ENCODE measurements around the gene PGRMC2.

DNA sequence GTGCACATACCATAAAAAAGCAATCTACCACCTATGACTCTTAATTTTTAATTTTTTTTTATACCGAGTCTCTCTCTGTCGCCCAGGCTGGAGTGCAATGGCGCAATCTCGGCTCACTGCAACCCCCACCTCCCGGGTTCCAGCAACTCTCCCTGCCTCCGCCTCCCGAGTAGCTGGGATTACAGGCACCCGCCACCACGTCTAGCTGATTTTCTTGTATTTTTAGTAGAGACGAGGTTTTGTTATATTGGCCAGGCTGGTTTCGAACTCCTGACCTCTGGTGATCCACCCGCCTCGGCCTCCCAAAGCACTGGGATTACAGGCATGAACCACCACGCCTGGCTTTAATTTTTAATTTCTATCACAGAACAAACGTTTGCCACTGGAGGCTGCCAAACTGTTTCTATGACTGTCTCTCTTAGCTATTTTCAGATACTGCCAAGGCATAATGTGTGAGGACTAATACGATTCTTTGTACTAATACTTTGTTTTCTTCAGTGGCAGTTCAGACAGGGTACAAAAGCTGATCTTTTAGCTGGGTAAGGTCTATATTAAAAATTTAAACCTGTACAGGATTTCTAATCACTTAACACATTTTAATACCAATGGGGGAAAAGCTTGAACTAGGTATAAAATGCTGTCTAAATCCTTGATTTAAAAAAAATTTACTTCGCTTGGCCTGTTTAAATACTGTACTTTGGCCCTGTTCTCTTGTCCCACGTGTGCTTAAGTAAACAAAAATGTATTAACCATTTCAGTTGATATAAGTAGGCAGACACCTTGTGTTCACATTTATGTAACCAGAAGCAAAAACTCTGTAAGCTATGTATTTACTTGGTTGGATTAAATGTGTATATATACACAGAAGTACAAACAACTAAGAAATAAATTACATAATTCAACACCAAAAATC is 2.3 kb downstream of the PGRMC2 start:
- no peak for TF ChIP-seq CTCF (IDR thresholded peaks at IDR 0.05)
- TF ChIP-seq POLR2AphosphoS5 (IDR thresholded peaks at IDR 0.05), result peak in 1 of 2 donors; percentile 36
- no peak for TF ChIP-seq POLR2A (IDR thresholded peaks at IDR 0.05; ENCODE audit: low read depth)
- no peak for TF ChIP-seq EP300 (IDR thresholded peaks at IDR 0.05)
